ENCODE results near the gene PUM1. TPM values are rescaled to one million over a fixed set of nuclear protein-coding genes. Genes with fewer than 3 reads are reported as not detected.

The PUM1 gene
- total RNA-seq, 1 donor: 61.1 TPM

GRCh38 chr1:30912224-30912623 lies 153.3 kb downstream of the PUM1 start:
- no peak for DNase-seq (ENCODE audit: low read depth)
- H3K4me3 ChIP-seq (ENCODE audit: low read depth, low read length): no peak overlapping the region
- TF ChIP-seq CTCF (IDR thresholded peaks at IDR 0.05; ENCODE audit: insufficient read depth, low read length): no peak

- TF ChIP-seq CTCF (IDR thresholded peaks at IDR 0.05; ENCODE audit: insufficient read depth, low read length): peak; percentile 89
- DNase-seq (ENCODE audit: low read depth): peak; percentile 81
- H3K4me3 ChIP-seq (ENCODE audit: low read depth, low read length): no peak overlapping the region
Measured at GRCh38 chr1:30911059-30911954, 154.2 kb downstream of the PUM1 start.

- no peak for DNase-seq (ENCODE audit: low read depth)
- no peak for TF ChIP-seq CTCF (IDR thresholded peaks at IDR 0.05; ENCODE audit: insufficient read depth, low read length)
- peak overlapping the region; percentile 65 for H3K4me3 ChIP-seq (ENCODE audit: low read depth, low read length)
Measured at GRCh38 chr1:30909365-30910068, 156.0 kb downstream of the PUM1 start.

DNA sequence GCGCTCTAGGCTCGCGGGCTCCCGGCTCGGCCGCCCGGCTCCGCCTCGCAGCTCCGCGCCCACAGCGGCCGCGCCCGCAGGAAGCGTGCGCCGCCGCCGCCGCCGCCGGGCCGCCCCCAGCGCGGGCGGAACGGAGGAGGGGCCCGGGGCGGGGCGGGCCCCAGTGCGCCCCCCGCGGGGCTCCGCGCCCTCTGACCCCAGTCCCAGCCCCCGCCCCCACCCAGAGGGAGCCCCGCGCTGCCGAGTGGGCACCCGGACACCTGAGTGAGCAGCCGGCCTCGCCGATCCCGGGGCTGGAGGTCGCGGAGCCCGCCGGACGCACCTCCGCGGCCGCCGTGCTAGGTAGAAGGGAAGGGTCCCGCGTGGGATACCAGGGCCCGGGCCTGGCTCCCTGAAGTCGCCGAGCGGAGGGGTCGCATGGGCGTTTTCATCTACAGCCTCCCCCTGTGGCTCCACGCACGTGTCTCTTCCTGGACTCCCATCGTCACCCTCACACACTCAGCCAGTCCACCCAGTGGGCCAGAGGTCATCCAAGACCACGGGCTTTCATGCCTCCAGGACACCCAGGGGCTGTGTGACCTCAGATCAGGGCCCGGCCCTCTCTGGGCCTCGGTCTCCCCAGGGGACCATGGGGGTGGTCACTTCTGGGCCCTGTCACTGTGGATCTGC lies 156.7 kb downstream of the PUM1 start, which contains the start of gene SDC3:
SDC3 (minus strand) TSS at position 63 of the 669 bp plus-strand sequence. CDS start 172 bp downstream, outside the sequence.
- peak within 1 kb of the TSS; percentile 72 for H3K4me3 ChIP-seq (ENCODE audit: low read depth, low read length)
- DNase-seq (ENCODE audit: low read depth): no peak

GRCh38 chr1:30908316-30908695 lies 157.2 kb downstream of the PUM1 start:
- no peak for DNase-seq (ENCODE audit: low read depth)
- H3K4me3 ChIP-seq (ENCODE audit: low read depth, low read length): peak overlapping the region; percentile 72
- no peak for TF ChIP-seq CTCF (IDR thresholded peaks at IDR 0.05; ENCODE audit: insufficient read depth, low read length)

More for the DNA sequence above, 156.7 kb downstream of the PUM1 start, which contains the start of gene SDC3:
- no peak for TF ChIP-seq CTCF (IDR thresholded peaks at IDR 0.05; ENCODE audit: insufficient read depth, low read length)

GRCh38 chr1:30907481-30908315 lies 157.8 kb downstream of the PUM1 start:
- no peak for TF ChIP-seq CTCF (IDR thresholded peaks at IDR 0.05; ENCODE audit: insufficient read depth, low read length)
- peak overlapping the region; percentile 72 for H3K4me3 ChIP-seq (ENCODE audit: low read depth, low read length)
- DNase-seq (ENCODE audit: low read depth): no peak
